ENCODE results near the gene CCDC50.

Gene CCDC50, protein sequence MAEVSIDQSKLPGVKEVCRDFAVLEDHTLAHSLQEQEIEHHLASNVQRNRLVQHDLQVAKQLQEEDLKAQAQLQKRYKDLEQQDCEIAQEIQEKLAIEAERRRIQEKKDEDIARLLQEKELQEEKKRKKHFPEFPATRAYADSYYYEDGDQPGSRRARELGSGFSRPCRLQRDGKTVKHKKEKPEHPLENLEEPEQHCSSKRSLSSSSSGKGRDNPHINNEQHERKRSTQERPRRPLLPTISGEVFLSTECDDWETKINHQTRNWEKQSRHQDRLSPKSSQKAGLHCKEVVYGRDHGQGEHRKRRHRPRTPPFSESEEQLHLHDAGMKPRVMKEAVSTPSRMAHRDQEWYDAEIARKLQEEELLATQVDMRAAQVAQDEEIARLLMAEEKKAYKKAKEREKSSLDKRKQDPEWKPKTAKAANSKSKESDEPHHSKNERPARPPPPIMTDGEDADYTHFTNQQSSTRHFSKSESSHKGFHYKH

DNA sequence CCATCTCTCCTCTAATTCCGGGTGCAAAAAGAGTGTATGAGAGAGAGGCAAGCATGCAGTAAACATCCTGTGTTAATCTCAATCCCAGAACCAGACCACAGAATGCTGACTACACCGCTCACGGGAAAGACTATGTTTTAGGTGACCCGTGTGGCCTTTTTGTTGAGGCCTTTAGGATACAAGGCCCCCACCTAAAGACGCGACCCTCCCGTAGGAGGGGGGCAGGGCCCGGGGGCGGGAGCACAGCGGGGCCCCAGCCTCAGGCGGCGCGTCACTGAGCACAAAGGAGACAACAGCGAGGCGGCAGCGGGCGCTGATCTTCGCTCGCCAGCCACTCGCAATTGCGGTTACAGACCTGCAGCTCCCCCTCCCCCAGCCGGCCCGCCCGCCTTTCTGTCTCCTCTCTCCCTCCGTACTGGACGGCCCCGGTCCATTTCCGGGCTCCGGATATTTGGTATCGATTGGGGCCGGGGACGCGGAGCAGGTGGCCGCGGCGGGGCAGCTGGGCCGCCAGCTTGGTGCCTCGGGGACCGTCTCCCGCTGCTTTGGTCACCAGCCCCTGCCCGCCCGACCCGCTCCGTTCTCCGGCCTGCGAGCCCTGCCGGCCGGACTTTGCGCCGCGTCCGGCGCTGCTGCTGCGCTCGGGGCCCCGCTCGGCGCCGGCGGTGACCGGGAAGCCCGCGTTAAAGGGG lies at the start of gene CCDC50:
CCDC50 (plus strand) TSS at position 433 of the 692 bp plus-strand sequence. CDS start 281 bp downstream, outside the sequence.
- TF ChIP-seq, protein P1, sequence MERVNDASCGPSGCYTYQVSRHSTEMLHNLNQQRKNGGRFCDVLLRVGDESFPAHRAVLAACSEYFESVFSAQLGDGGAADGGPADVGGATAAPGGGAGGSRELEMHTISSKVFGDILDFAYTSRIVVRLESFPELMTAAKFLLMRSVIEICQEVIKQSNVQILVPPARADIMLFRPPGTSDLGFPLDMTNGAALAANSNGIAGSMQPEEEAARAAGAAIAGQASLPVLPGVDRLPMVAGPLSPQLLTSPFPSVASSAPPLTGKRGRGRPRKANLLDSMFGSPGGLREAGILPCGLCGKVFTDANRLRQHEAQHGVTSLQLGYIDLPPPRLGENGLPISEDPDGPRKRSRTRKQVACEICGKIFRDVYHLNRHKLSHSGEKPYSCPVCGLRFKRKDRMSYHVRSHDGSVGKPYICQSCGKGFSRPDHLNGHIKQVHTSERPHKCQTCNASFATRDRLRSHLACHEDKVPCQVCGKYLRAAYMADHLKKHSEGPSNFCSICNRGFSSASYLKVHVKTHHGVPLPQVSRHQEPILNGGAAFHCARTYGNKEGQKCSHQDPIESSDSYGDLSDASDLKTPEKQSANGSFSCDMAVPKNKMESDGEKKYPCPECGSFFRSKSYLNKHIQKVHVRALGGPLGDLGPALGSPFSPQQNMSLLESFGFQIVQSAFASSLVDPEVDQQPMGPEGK (CRISPR knock-in tag; IDR thresholded peaks at IDR 0.05; ENCODE audit: borderline replicate concordance), result no peak
- TF ChIP-seq, protein P2, sequence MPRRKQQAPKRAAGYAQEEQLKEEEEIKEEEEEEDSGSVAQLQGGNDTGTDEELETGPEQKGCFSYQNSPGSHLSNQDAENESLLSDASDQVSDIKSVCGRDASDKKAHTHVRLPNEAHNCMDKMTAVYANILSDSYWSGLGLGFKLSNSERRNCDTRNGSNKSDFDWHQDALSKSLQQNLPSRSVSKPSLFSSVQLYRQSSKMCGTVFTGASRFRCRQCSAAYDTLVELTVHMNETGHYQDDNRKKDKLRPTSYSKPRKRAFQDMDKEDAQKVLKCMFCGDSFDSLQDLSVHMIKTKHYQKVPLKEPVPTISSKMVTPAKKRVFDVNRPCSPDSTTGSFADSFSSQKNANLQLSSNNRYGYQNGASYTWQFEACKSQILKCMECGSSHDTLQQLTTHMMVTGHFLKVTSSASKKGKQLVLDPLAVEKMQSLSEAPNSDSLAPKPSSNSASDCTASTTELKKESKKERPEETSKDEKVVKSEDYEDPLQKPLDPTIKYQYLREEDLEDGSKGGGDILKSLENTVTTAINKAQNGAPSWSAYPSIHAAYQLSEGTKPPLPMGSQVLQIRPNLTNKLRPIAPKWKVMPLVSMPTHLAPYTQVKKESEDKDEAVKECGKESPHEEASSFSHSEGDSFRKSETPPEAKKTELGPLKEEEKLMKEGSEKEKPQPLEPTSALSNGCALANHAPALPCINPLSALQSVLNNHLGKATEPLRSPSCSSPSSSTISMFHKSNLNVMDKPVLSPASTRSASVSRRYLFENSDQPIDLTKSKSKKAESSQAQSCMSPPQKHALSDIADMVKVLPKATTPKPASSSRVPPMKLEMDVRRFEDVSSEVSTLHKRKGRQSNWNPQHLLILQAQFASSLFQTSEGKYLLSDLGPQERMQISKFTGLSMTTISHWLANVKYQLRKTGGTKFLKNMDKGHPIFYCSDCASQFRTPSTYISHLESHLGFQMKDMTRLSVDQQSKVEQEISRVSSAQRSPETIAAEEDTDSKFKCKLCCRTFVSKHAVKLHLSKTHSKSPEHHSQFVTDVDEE (CRISPR knock-in tag; IDR thresholded peaks at IDR 0.05), result no peak
- TF ChIP-seq GLIS3 (CRISPR knock-in tag; IDR thresholded peaks at IDR 0.05) (peak; percentile 15; the same call in 1 of the 2 replicates), TCF4 (CRISPR knock-in tag; IDR thresholded peaks at IDR 0.05; ENCODE audit: borderline replicate concordance) (no peak), TOX (CRISPR knock-in tag; IDR thresholded peaks at IDR 0.05; ENCODE audit: borderline replicate concordance) (no peak), ARNTL (CRISPR knock-in tag; IDR thresholded peaks at IDR 0.05; ENCODE audit: borderline replicate concordance, low read depth) (no peak), CSDC2 (CRISPR knock-in tag; IDR thresholded peaks at IDR 0.05) (no peak), ZNF565 (CRISPR knock-in tag; conservative IDR thresholded peaks at IDR 0.05; ENCODE audit: low read depth) (no peak), OSR1 (CRISPR knock-in tag; IDR thresholded peaks at IDR 0.05) (no peak), ZNF8 (CRISPR knock-in tag; IDR thresholded peaks at IDR 0.05) (no peak), ZFP3 (CRISPR knock-in tag; IDR thresholded peaks at IDR 0.05) (no peak), SNAI2 (CRISPR knock-in tag; IDR thresholded peaks at IDR 0.05) (no peak), BACH2 (CRISPR knock-in tag; IDR thresholded peaks at IDR 0.05; ENCODE audit: borderline replicate concordance) (no peak)
- TF ChIP-seq, protein P3, sequence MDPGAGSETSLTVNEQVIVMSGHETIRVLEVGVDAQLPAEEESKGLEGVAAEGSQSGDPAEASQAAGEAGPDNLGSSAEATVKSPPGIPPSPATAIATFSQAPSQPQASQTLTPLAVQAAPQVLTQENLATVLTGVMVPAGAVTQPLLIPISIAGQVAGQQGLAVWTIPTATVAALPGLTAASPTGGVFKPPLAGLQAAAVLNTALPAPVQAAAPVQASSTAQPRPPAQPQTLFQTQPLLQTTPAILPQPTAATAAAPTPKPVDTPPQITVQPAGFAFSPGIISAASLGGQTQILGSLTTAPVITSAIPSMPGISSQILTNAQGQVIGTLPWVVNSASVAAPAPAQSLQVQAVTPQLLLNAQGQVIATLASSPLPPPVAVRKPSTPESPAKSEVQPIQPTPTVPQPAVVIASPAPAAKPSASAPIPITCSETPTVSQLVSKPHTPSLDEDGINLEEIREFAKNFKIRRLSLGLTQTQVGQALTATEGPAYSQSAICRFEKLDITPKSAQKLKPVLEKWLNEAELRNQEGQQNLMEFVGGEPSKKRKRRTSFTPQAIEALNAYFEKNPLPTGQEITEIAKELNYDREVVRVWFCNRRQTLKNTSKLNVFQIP (CRISPR knock-in tag; IDR thresholded peaks at IDR 0.05; ENCODE audit: borderline replicate concordance, low read depth), result peak; percentile 51; the same call in 1 of the 2 replicates
- TF ChIP-seq, protein P4, sequence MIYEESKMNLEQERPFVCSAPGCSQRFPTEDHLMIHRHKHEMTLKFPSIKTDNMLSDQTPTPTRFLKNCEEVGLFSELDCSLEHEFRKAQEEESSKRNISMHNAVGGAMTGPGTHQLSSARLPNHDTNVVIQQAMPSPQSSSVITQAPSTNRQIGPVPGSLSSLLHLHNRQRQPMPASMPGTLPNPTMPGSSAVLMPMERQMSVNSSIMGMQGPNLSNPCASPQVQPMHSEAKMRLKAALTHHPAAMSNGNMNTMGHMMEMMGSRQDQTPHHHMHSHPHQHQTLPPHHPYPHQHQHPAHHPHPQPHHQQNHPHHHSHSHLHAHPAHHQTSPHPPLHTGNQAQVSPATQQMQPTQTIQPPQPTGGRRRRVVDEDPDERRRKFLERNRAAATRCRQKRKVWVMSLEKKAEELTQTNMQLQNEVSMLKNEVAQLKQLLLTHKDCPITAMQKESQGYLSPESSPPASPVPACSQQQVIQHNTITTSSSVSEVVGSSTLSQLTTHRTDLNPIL (CRISPR knock-in tag; IDR thresholded peaks at IDR 0.05; ENCODE audit: low read depth), result no peak
- peak; percentile 82 for ATAC-seq

DNA sequence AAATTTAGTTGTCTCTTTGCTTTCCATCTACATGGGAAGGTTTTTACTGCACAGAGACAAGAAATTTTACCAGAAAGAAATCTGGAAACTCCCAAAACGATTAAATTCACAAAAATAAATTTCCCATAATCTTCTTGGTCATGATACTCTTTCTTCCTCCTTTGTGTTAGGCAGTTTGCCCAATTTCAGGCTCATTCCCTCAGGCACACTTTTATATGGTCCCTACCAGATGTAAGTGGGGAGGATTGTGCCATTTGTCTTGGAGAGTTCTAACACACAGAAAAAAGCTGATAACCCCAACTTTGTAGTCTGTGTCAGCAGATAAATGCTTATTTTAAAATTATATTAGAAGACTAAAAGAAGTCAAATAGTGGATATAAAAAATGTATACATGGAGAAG lies 49.1 kb upstream of the CCDC50 start:
- no peak for ATAC-seq
- no peak for TF ChIP-seq ZFP3 (CRISPR knock-in tag; IDR thresholded peaks at IDR 0.05)
- no peak for TF ChIP-seq TCF4 (CRISPR knock-in tag; IDR thresholded peaks at IDR 0.05; ENCODE audit: borderline replicate concordance)
- TF ChIP-seq, protein P1 (CRISPR knock-in tag; IDR thresholded peaks at IDR 0.05; ENCODE audit: borderline replicate concordance), result no peak
- no peak for TF ChIP-seq ESRRG (CRISPR knock-in tag; IDR thresholded peaks at IDR 0.05)
- TF ChIP-seq, protein P5, sequence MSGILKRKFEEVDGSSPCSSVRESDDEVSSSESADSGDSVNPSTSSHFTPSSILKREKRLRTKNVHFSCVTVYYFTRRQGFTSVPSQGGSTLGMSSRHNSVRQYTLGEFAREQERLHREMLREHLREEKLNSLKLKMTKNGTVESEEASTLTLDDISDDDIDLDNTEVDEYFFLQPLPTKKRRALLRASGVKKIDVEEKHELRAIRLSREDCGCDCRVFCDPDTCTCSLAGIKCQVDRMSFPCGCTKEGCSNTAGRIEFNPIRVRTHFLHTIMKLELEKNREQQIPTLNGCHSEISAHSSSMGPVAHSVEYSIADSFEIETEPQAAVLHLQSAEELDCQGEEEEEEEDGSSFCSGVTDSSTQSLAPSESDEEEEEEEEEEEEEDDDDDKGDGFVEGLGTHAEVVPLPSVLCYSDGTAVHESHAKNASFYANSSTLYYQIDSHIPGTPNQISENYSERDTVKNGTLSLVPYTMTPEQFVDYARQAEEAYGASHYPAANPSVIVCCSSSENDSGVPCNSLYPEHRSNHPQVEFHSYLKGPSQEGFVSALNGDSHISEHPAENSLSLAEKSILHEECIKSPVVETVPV (CRISPR knock-in tag; IDR thresholded peaks at IDR 0.05), result no peak
- no peak for TF ChIP-seq PPARA (CRISPR knock-in tag; IDR thresholded peaks at IDR 0.05; ENCODE audit: borderline replicate concordance)
- TF ChIP-seq ZC3H10 (CRISPR knock-in tag; IDR thresholded peaks at IDR 0.05), result no peak
- TF ChIP-seq, protein P2 (CRISPR knock-in tag; IDR thresholded peaks at IDR 0.05), result no peak
- no peak for TF ChIP-seq SNAI2 (CRISPR knock-in tag; IDR thresholded peaks at IDR 0.05)
- TF ChIP-seq, protein P3 (CRISPR knock-in tag; IDR thresholded peaks at IDR 0.05; ENCODE audit: borderline replicate concordance, low read depth), result no peak
- no peak for TF ChIP-seq OSR1 (CRISPR knock-in tag; IDR thresholded peaks at IDR 0.05)
- no peak for TF ChIP-seq TOX (CRISPR knock-in tag; IDR thresholded peaks at IDR 0.05; ENCODE audit: borderline replicate concordance)
- no peak for TF ChIP-seq BACH2 (CRISPR knock-in tag; IDR thresholded peaks at IDR 0.05; ENCODE audit: borderline replicate concordance)

All from SK-N-SH treated with all-trans-retinoic acid at 6 μM for 48 hours (cell line).